Measurements from ENCODE around the gene USP34. TPM values are rescaled to one million over a fixed set of nuclear protein-coding genes. Genes with fewer than 3 reads are reported as not detected.

The USP34 gene
- total and polyA plus RNA-seq, 2 of the 4 experiments (the other 2 are of a cell fraction): 34.7 to 128 TPM

- Histone ChIP-seq H4K20me1 (ENCODE audit: insufficient read depth, low read length) (peaks cover 71% of the 10 kb centered on the region), H3K27ac (ENCODE audit: insufficient read depth, low read length) (peak overlapping the region; percentile 37; the same call in 1 of the 2 replicates), H3K14ac (replicated peaks; ENCODE audit: low read depth, low read length) (no peak overlapping the region), H2BK20ac (ENCODE audit: low read depth, low read length) (no peak overlapping the region), H2BK5ac (ENCODE audit: low read depth, low read length, poor library complexity, severe bottlenecking) (no peak overlapping the region), H3K4me3 (ENCODE audit: insufficient read depth, low read depth, low read length) (no peak overlapping the region), H3K56ac (ENCODE audit: extremely low read depth, insufficient read depth, low read length) (no peak overlapping the region), H3K9ac (ENCODE audit: low read depth, low read length) (no peak overlapping the region), H3K9me1 (ENCODE audit: insufficient read depth, low read length) (peaks cover 3% of the 10 kb centered on the region; the same call in 1 of the 2 replicates), H2AK9ac (replicated peaks; ENCODE audit: low read depth, low read length, poor library complexity) (no peak overlapping the region), H4K8ac (ENCODE audit: low read depth in 2 of 2, low read length in 2 of 2) (no peak overlapping the region), H2BK15ac (ENCODE audit: low read depth, low read length) (no peak overlapping the region), H3K27me3 (ENCODE audit: control insufficient read depth, insufficient read depth, low read length) (no peaks in the 10 kb centered on the region), H3K4me1 (ENCODE audit: control insufficient read depth, insufficient read depth, low read length) (no peaks in the 10 kb centered on the region), H4K5ac (ENCODE audit: low read depth, low read length) (no peak overlapping the region), H3K9me3 (ENCODE audit: control insufficient read depth, insufficient read depth, low read length) (no peaks in the 10 kb centered on the region), H3K36me3 (ENCODE audit: control insufficient read depth, insufficient read depth, low read length) (peaks cover 31% of the 10 kb centered on the region), H4K91ac (ENCODE audit: insufficient read depth, low read depth, low read length) (no peak overlapping the region), H3K4ac (ENCODE audit: low read depth, low read length) (no peak overlapping the region), H3K23ac (ENCODE audit: low read depth, low read length) (no peak overlapping the region), H3K4me2 (ENCODE audit: low read depth, low read length) (no peak overlapping the region), H2BK120ac (ENCODE audit: low read depth, low read length) (no peak overlapping the region), H3K79me1 (ENCODE audit: low read depth in 1 of 2, low read length in 2 of 2) (peaks cover 34 to 71% of the 10 kb centered on the region in 2 experiments), H2AFZ (replicated peaks; ENCODE audit: low read length, poor library complexity) (no peak overlapping the region), H3K18ac (ENCODE audit: low read depth, low read length) (no peak overlapping the region), H2AK5ac (ENCODE audit: low read depth, low read length) (no peak overlapping the region)
- ChIA-PET POLR2A (ENCODE audit: unreplicated experiment) (no interaction called here), CTCF (no interaction called here)
- TF ChIP-seq CEBPB (IDR thresholded peaks at IDR 0.05; ENCODE audit: low read depth, low read length): no peak
- no peak for TF ChIP-seq RFX5 (IDR thresholded peaks at IDR 0.05; ENCODE audit: low read depth, low read length)
- DNase-seq (no peak), ATAC-seq (ENCODE audit: low read depth) (no peak; the same call in 1 of the 2 replicates)
- BruUV-seq (replicated peaks): no TSS peak
- WGBS, 2 experiments (ENCODE audit: extremely low coverage in 2 of 2, insufficient read length in 1 of 2): 82% methylated on average over 4 of the region's 19 CpGs; no CpG with 5 or more reads in 1 of the 2 experiments
- in situ Hi-C loops (cut with MboI; ENCODE audit: low sequenced_read_pairs): loop anchor here (5.0 kb wide), 1 partner anchor 366 kb away; no protein-coding TSS in a partner anchor
- intact Hi-C loops (cut with micrococcal nuclease): no loop called here
- dilution Hi-C loops (cut with HindIII; ENCODE audit: low sequenced_read_pairs, unreplicated experiment): no loop called here
Observed at GRCh38 chr2:61510674-61511671, 40.1 kb upstream of the USP34 start.

Measured in IMR-90 (cell line).